Loucy (cell line): ENCODE data around the gene SLC16A7.

Source experiments
- H2AFZ ChIP-seq: fragments of 200-600 bp; sonication (generic); 2 replicates; pipeline ENCODE4 v1.6.0; 2016; ENCODE audit warnings: antibody characterized with exemption, mild to moderate bottlenecking, low read length, moderate library complexity
- H3F3A ChIP-seq: fragments of 200-600 bp; 2 replicates; pipeline ENCODE4 v1.6.0; 2016; ENCODE audit warnings: antibody characterized with exemption, low read depth, mild to moderate bottlenecking
- H3K27me3 ChIP-seq: fragments of 200-600 bp; sonication (generic); 2 replicates; pipeline ENCODE4 v1.6.1; 2014; ENCODE audit warnings: low read length, mild to moderate bottlenecking; ENCODE audit not compliant: insufficient read depth, poor library complexity, severe bottlenecking
- H3K36me3 ChIP-seq: fragments of 200-600 bp; sonication (generic); 2 replicates; pipeline ENCODE4 v1.6.1; 2016; ENCODE audit warnings: low read length; ENCODE audit not compliant: insufficient read depth
- H3K4me1 ChIP-seq: fragments of 200-600 bp; sonication (generic); 2 replicates; pipeline ENCODE4 v1.5.1; 2014; ENCODE audit warnings: low read length, mild to moderate bottlenecking; ENCODE audit not compliant: insufficient read depth, poor library complexity, severe bottlenecking
- H3K4me2 ChIP-seq: fragments of 200-600 bp; sonication (generic); 2 replicates; pipeline ENCODE4 v1.6.0; 2014; ENCODE audit warnings: antibody characterized with exemption, low read length, low read depth, mild to moderate bottlenecking; ENCODE audit not compliant: poor library complexity, severe bottlenecking
- H3K4me3 ChIP-seq: fragments of 200-600 bp; sonication (generic); 2 replicates; pipeline ENCODE4 v1.5.1; 2014; ENCODE audit warnings: low read length, mild to moderate bottlenecking, mixed read lengths; ENCODE audit not compliant: poor library complexity, severe bottlenecking
- H3K79me2 ChIP-seq: fragments of 200-600 bp; sonication (generic); 2 replicates; pipeline ENCODE4 v1.6.1; 2014; ENCODE audit warnings: low read length; ENCODE audit not compliant: insufficient read depth
- H3K9ac ChIP-seq: fragments of 200-600 bp; sonication (generic); 2 replicates; pipeline ENCODE4 v1.6.0; 2014; ENCODE audit warnings: mild to moderate bottlenecking, low read depth, low read length, moderate library complexity; ENCODE audit not compliant: poor library complexity, severe bottlenecking
- H3K9me2 ChIP-seq: fragments of 200-600 bp; sonication (generic); replicated peaks from 2 replicates; pipeline ENCODE4 v1.6.1; 2016; ENCODE audit warnings: low read depth, low read length, mixed read lengths
- H3K9me3 ChIP-seq: fragments of 200-600 bp; sonication (generic); 2 replicates; pipeline ENCODE4 v1.6.1; 2014; ENCODE audit warnings: mild to moderate bottlenecking, antibody characterized with exemption, low read length, low read depth; ENCODE audit not compliant: insufficient read depth
- H4K20me1 ChIP-seq: fragments of 200-600 bp; sonication (generic); 2 replicates; pipeline ENCODE4 v1.6.0; 2014; ENCODE audit warnings: antibody characterized with exemption, low read length, mild to moderate bottlenecking; ENCODE audit not compliant: insufficient read depth, poor library complexity, severe bottlenecking
- CTCF ChIP-seq: fragments of 200-600 bp; sonication (generic); conservative IDR thresholded peaks from 2 replicates; pipeline ENCODE4 v1.5.1; 2014; ENCODE audit warnings: mild to moderate bottlenecking, antibody characterized with exemption, low read length
- EZH2phosphoT487 ChIP-seq: fragments of 200-600 bp; IDR thresholded peaks from 2 replicates; pipeline ENCODE4 v1.6.1; 2018; ENCODE audit warnings: antibody characterized with exemption, mild to moderate bottlenecking, moderate library complexity, borderline replicate concordance

SLC16A7 gene

GRCh38 chr12:59595883-59596540 lies at the start of gene SLC16A7:
TSS of gene SLC16A7 (plus strand) at chr12:59596029. CDS start at chr12:59704802, 108,773 bp downstream.
- no peaks in the 10 kb centered on the region for H3K9me2 ChIP-seq
- H3K27me3 ChIP-seq, result no peaks in the 10 kb centered on the region
- peaks cover 31% of the 10 kb centered on the region for H3K79me2 ChIP-seq
- H3K36me3 ChIP-seq, result no peaks in the 10 kb centered on the region
- H3K9me3 ChIP-seq, result no peaks in the 10 kb centered on the region
- peaks cover 51% of the 10 kb centered on the region for H3K4me1 ChIP-seq
- H3K4me2 ChIP-seq, result peak within 1 kb of the TSS; percentile 85
- H3K4me3 ChIP-seq, result peak within 1 kb of the TSS; percentile 88
- peak within 1 kb of the TSS; percentile 95 for H2AFZ ChIP-seq
- no peaks in the 10 kb centered on the region for H4K20me1 ChIP-seq
- no peaks in the 10 kb centered on the region for H3F3A ChIP-seq
- TF ChIP-seq EZH2phosphoT487 (no peak), CTCF (peak; percentile 43)
- H3K9ac ChIP-seq, result peak within 1 kb of the TSS; percentile 81

- TF ChIP-seq CTCF (no peak), EZH2phosphoT487 (no peak)
- Histone ChIP-seq H3K9me2 (no peaks in the 10 kb centered on the region), H3K4me3 (no peak overlapping the region), H3K27me3 (no peaks in the 10 kb centered on the region), H3F3A (no peaks in the 10 kb centered on the region), H3K79me2 (no peaks in the 10 kb centered on the region), H3K4me1 (no peaks in the 10 kb centered on the region), H3K9ac (no peak overlapping the region), H3K4me2 (no peak overlapping the region), H2AFZ (no peak overlapping the region), H4K20me1 (no peaks in the 10 kb centered on the region), H3K9me3 (no peaks in the 10 kb centered on the region), H3K36me3 (no peaks in the 10 kb centered on the region)
These were observed 46.9 kb upstream of the SLC16A7 start for GRCh38 chr12:59548930-59549329.

GRCh38 chr12:59559696-59560095 lies 36.1 kb upstream of the SLC16A7 start:
- H3F3A ChIP-seq, result no peaks in the 10 kb centered on the region
- H3K4me2 ChIP-seq, result no peak overlapping the region
- H3K9me2 ChIP-seq, result no peaks in the 10 kb centered on the region
- H3K4me3 ChIP-seq, result no peak overlapping the region
- TF ChIP-seq EZH2phosphoT487, result no peak
- TF ChIP-seq CTCF, result no peak
- no peak overlapping the region for H2AFZ ChIP-seq
- H4K20me1 ChIP-seq, result no peaks in the 10 kb centered on the region
- H3K36me3 ChIP-seq, result no peaks in the 10 kb centered on the region
- H3K9me3 ChIP-seq, result no peaks in the 10 kb centered on the region
- H3K9ac ChIP-seq, result no peak overlapping the region
- no peaks in the 10 kb centered on the region for H3K4me1 ChIP-seq
- H3K79me2 ChIP-seq, result no peaks in the 10 kb centered on the region
- H3K27me3 ChIP-seq, result no peaks in the 10 kb centered on the region
